Small intestine (tissue), 7 donors: ENCODE data around the gene UBN1. TPM values are rescaled to one million over a fixed set of nuclear protein-coding genes. Genes with fewer than 3 reads are reported as not detected.

Experiments
- DNase-seq, 2 donors: peaks; one replicate each; pipeline versions ENCODE4 v3.0.0 to v3.0.0-alpha.2; 2013
- FAIRE-seq: peaks from 2 replicates; lab custom pipeline; 2012; peaks lifted over from hg19 to GRCh38; lab: Jason Lieb, UNC
- H3K27ac ChIP-seq, 3 donors: one replicate each; pipeline ENCODE4 v1.5.1; 2013; ENCODE audit warnings: low read length in 2 of 3, mild to moderate bottlenecking in 2 of 3, control low read depth in 1 of 3, inconsistent platforms in 1 of 3, low read depth in 1 of 3, moderate library complexity in 1 of 3
- H3K27me3 ChIP-seq, 3 donors: one replicate each; pipeline ENCODE4 v1.6.1; 2013; ENCODE audit warnings: low read length in 3 of 3, inconsistent platforms in 1 of 3; ENCODE audit not compliant: control insufficient read depth in 3 of 3, insufficient read depth in 3 of 3
- H3K36me3 ChIP-seq, 3 donors: one replicate each; pipeline ENCODE4 v1.6.1; 2013; ENCODE audit warnings: low read length in 3 of 3, inconsistent platforms in 1 of 3, low read depth in 1 of 3, mild to moderate bottlenecking in 1 of 3, moderate library complexity in 1 of 3; ENCODE audit not compliant: control insufficient read depth in 3 of 3, insufficient read depth in 2 of 3
- H3K4me1 ChIP-seq, 3 donors: one replicate each; pipeline ENCODE4 v1.6.1; 2013; ENCODE audit warnings: low read length in 2 of 3, inconsistent platforms in 1 of 3, low read depth in 1 of 3, mild to moderate bottlenecking in 1 of 3, moderate library complexity in 1 of 3; ENCODE audit not compliant: control insufficient read depth in 3 of 3, insufficient read depth in 2 of 3
- H3K4me3 ChIP-seq, 3 donors: one replicate each; pipeline ENCODE4 v1.5.1; 2013; ENCODE audit warnings: low read length in 3 of 3, control low read depth in 1 of 3, inconsistent platforms in 1 of 3, low read depth in 1 of 3, mild to moderate bottlenecking in 1 of 3, moderate library complexity in 1 of 3
- H3K9me3 ChIP-seq, 2 donors: one replicate each; pipeline ENCODE4 v1.6.1; 2013; ENCODE audit warnings: low read depth in 1 of 2, low read length in 1 of 2; ENCODE audit not compliant: control insufficient read depth in 2 of 2, insufficient read depth in 1 of 2
- WGBS, 3 donors: extraction: QIAGEN DNeasy Blood & Tissue Kit; methylation state at CpG; one replicate each; pipeline ENCODE4 v1.1.7; 2013; 5-methylcytosine and 5-hydroxymethylcytosine counted together
- polyA plus RNA-seq, 4 donors: library from polyadenylated mRNA; stranded (reverse) in 3 of 4; unstranded in 1 of 4; fragments of 200-250 nt in 3 of 4; fragments of 120-200 nt in 1 of 4; gene quantifications; one replicate each; pipeline versions ENCODE4 v1.2.1 to v1.2.3, GENCODE V29; 2013
- donor health status: healthy with polysubstance abuse.
- donor health status: control.
- donor health status: control.
- donor health status: Bipolar disorder and iron deficiency.
- donor health status: healthy.

Gene UBN1
- polyA plus RNA-seq, 4 donors: 12.3 to 39.8 (median 16.8) TPM

- peak within 1 kb of the TSS; percentile 89 to 94 (median 90) for H3K27ac ChIP-seq
- DNase-seq (peak; percentile 94 to 95), FAIRE-seq (no peak)
- H3K4me1 ChIP-seq: peaks cover 0 to 24% (median 2%) of the 10 kb centered on the region in 3 donors
- 0 to 1% (median 0%) methylated on average over 43 to 70 of the region's 70 CpGs for WGBS, 3 donors
- H3K27me3 ChIP-seq: no peaks in the 10 kb centered on the region
- H3K4me3 ChIP-seq: peak within 1 kb of the TSS; percentile 64 to 78 (median 71)
- H3K36me3 ChIP-seq: peaks cover 4 to 74% (median 13%) of the 10 kb centered on the region in 3 donors
- H3K9me3 ChIP-seq: no peaks in the 10 kb centered on the region
Observed at GRCh38 chr16:4801962-4802658, 45.2 kb upstream of the UBN1 start, which contains the start of gene ROGDI. ROGDI (minus strand) TSS chr16:4802633; CDS start chr16:4802571, 62 bp downstream.

- peak; percentile 30 for FAIRE-seq
- Histone ChIP-seq H3K4me3 (peak overlapping the region; percentile 64 to 78 (median 71)), H3K27me3 (no peaks in the 10 kb centered on the region), H3K36me3 (peaks cover 9 to 70% (median 13%) of the 10 kb centered on the region in 3 donors), H3K27ac (peak overlapping the region; percentile 89 to 94 (median 90)), H3K9me3 (no peaks in the 10 kb centered on the region), H3K4me1 (peaks cover 0 to 20% (median 2%) of the 10 kb centered on the region in 3 donors)
- peak; percentile 96 for DNase-seq
- WGBS, 3 donors: 0 to 1% (median 0%) methylated on average over 34 to 59 of the region's 59 CpGs
Observed at GRCh38 chr16:4802659-4803287, 44.5 kb upstream of the UBN1 start.

- H3K4me3 ChIP-seq: peak overlapping the region in 1 of 3 donors; percentile 64
- no peaks in the 10 kb centered on the region for H3K9me3 ChIP-seq
- peaks cover 12 to 70% (median 13%) of the 10 kb centered on the region in 3 donors for H3K36me3 ChIP-seq
- H3K27me3 ChIP-seq: no peaks in the 10 kb centered on the region
- H3K4me1 ChIP-seq: peaks cover 0 to 20% (median 2%) of the 10 kb centered on the region in 3 donors
- FAIRE-seq (no peak), DNase-seq (no peak)
- 57 to 61% (median 60%) methylated on average over 8 of the region's 8 CpGs for WGBS, 3 donors
- H3K27ac ChIP-seq: no peak overlapping the region
Observed at GRCh38 chr16:4803401-4803844, 43.9 kb upstream of the UBN1 start.

GRCh38 chr16:4803898-4804762, 43.2 kb upstream of the UBN1 start:
- Histone ChIP-seq H3K36me3 (peaks cover 13 to 67% (median 14%) of the 10 kb centered on the region in 3 donors), H3K27me3 (no peaks in the 10 kb centered on the region), H3K4me3 (no peak overlapping the region), H3K4me1 (peaks cover 0 to 20% (median 2%) of the 10 kb centered on the region in 3 donors), H3K27ac (peak overlapping the region in 1 of 3 donors; percentile 12), H3K9me3 (no peaks in the 10 kb centered on the region)
- WGBS, 3 donors: 84 to 86% (median 85%) methylated on average over 26 of the region's 26 CpGs
- FAIRE-seq (no peak), DNase-seq (no peak)

GRCh38 chr16:4805231-4805630, 42.0 kb upstream of the UBN1 start:
- Histone ChIP-seq H3K4me1 (peaks cover 0 to 15% (median 2%) of the 10 kb centered on the region in 3 donors), H3K27me3 (no peaks in the 10 kb centered on the region), H3K36me3 (peaks cover 13 to 65% (median 14%) of the 10 kb centered on the region in 3 donors), H3K9me3 (no peaks in the 10 kb centered on the region), H3K4me3 (no peak overlapping the region), H3K27ac (no peak overlapping the region)
- 89 to 94% (median 91%) methylated on average over 11 of the region's 11 CpGs for WGBS, 3 donors
- DNase-seq (no peak), FAIRE-seq (no peak)

- DNase-seq: no peak
- Histone ChIP-seq H3K9me3 (no peaks in the 10 kb centered on the region), H3K27ac (no peak overlapping the region), H3K27me3 (no peaks in the 10 kb centered on the region), H3K4me3 (no peak overlapping the region), H3K4me1 (peaks cover 0 to 5% (median 0%) of the 10 kb centered on the region in 3 donors), H3K36me3 (peaks cover 17 to 64% (median 18%) of the 10 kb centered on the region in 3 donors)
- 94 to 96% (median 96%) methylated on average over 6 of the region's 6 CpGs for WGBS, 3 donors
- no peak for FAIRE-seq
Observed at GRCh38 chr16:4806280-4806679, 41.0 kb upstream of the UBN1 start.

- no peak for FAIRE-seq
- Histone ChIP-seq H3K4me3 (no peak overlapping the region), H3K27me3 (no peaks in the 10 kb centered on the region), H3K27ac (no peak overlapping the region), H3K4me1 (no peaks in the 10 kb centered on the region), H3K36me3 (peaks cover 13 to 71% (median 33%) of the 10 kb centered on the region in 3 donors), H3K9me3 (no peaks in the 10 kb centered on the region)
- 95 to 98% (median 96%) methylated on average over 3 of the region's 3 CpGs for WGBS, 3 donors
- DNase-seq: no peak
Observed at GRCh38 chr16:4811242-4811641, 36.0 kb upstream of the UBN1 start.

- H3K27ac ChIP-seq: no peak overlapping the region
- H3K9me3 ChIP-seq: no peaks in the 10 kb centered on the region
- no peaks in the 10 kb centered on the region for H3K4me1 ChIP-seq
- FAIRE-seq (no peak), DNase-seq (no peak)
- H3K36me3 ChIP-seq: peaks cover 13 to 71% (median 33%) of the 10 kb centered on the region in 3 donors
- 90 to 94% (median 91%) methylated on average over 8 to 9 of the region's 9 CpGs for WGBS, 3 donors
- H3K4me3 ChIP-seq: no peak overlapping the region
- no peaks in the 10 kb centered on the region for H3K27me3 ChIP-seq
Observed at GRCh38 chr16:4811773-4812172, 35.5 kb upstream of the UBN1 start.
